ENCODE measurements around the gene ITIH3. TPM values are rescaled to one million over a fixed set of nuclear protein-coding genes. Genes with fewer than 3 reads are reported as not detected.

ITIH3 gene
- polyA plus RNA-seq, 1 of the 3 experiments (the other 2 are of a cell fraction) = 4.3 TPM

DNA sequence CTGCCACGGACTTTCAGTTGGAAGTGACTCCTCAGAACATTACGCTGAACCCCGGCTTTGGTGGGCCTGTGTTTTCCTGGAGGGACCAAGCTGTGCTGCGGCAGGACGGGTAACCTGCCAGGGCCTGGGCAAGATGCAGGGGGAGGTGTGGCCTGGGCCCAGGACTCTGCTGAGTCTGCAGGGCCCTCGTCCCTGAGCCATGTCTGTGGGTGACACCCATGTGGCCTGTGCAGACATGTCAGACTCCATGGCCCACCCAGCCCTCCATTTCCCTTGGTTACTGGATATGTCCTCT lies 4.9 kb upstream of the ITIH3 start:
- POLR2A ChIA-PET = no interaction called here
- H3K36me3 ChIP-seq (replicated peaks in 1 of 2; ENCODE audit: control insufficient read depth in 1 of 2, insufficient read depth in 2 of 2, low read length in 1 of 2) = no peaks in the 10 kb centered on the region
- CTCF ChIA-PET = interaction anchor here (1.9 kb wide), 1 partner anchor 10 kb away, joined by 5 read pairs; no protein-coding TSS in a partner anchor
- H3K4me1 ChIP-seq (ENCODE audit: control insufficient read depth in 1 of 2, insufficient read depth in 2 of 2, low read depth in 1 of 2, low read length in 1 of 2) = peaks cover 0 to 3% of the 10 kb centered on the region in 2 experiments; a peak in 1 of 4 replicates
- no peaks in the 10 kb centered on the region for H4K20me1 ChIP-seq (ENCODE audit: insufficient read depth)
- H3K9ac ChIP-seq = no peak overlapping the region
- no peaks in the 10 kb centered on the region for H3K9me3 ChIP-seq
- H2AFZ ChIP-seq (ENCODE audit: low read depth) = no peak overlapping the region
- no peak for DNase-seq
- no peak overlapping the region for H3K4me2 ChIP-seq
- no peaks in the 10 kb centered on the region for H3K79me2 ChIP-seq (ENCODE audit: insufficient read depth)
- no peaks in the 10 kb centered on the region for H3K27me3 ChIP-seq (ENCODE audit: insufficient read depth)
- no peaks in the 10 kb centered on the region for H3K9me2 ChIP-seq
- no peaks in the 10 kb centered on the region for H3F3A ChIP-seq (replicated peaks; ENCODE audit: insufficient read depth)
- no peak overlapping the region for H3K4me3 ChIP-seq (ENCODE audit: low read depth in 2 of 2, low read length in 1 of 2)
- TF ChIP-seq, protein P1, sequence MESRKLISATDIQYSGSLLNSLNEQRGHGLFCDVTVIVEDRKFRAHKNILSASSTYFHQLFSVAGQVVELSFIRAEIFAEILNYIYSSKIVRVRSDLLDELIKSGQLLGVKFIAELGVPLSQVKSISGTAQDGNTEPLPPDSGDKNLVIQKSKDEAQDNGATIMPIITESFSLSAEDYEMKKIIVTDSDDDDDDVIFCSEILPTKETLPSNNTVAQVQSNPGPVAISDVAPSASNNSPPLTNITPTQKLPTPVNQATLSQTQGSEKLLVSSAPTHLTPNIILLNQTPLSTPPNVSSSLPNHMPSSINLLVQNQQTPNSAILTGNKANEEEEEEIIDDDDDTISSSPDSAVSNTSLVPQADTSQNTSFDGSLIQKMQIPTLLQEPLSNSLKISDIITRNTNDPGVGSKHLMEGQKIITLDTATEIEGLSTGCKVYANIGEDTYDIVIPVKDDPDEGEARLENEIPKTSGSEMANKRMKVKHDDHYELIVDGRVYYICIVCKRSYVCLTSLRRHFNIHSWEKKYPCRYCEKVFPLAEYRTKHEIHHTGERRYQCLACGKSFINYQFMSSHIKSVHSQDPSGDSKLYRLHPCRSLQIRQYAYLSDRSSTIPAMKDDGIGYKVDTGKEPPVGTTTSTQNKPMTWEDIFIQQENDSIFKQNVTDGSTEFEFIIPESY (IDR thresholded peaks at IDR 0.05; ENCODE audit: borderline replicate concordance, low read depth) = no peak
- TF ChIP-seq, protein P2, sequence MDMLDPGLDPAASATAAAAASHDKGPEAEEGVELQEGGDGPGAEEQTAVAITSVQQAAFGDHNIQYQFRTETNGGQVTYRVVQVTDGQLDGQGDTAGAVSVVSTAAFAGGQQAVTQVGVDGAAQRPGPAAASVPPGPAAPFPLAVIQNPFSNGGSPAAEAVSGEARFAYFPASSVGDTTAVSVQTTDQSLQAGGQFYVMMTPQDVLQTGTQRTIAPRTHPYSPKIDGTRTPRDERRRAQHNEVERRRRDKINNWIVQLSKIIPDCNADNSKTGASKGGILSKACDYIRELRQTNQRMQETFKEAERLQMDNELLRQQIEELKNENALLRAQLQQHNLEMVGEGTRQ (IDR thresholded peaks at IDR 0.05; ENCODE audit: borderline replicate concordance, low read depth, low read length) = no peak
- H3K27ac ChIP-seq (ENCODE audit: low read depth in 2 of 2, low read length in 1 of 2) = no peak overlapping the region
- WGBS (ENCODE audit: low lambda C conversion rate) = 82% methylated on average over 4 of the region's 6 CpGs

DNA sequence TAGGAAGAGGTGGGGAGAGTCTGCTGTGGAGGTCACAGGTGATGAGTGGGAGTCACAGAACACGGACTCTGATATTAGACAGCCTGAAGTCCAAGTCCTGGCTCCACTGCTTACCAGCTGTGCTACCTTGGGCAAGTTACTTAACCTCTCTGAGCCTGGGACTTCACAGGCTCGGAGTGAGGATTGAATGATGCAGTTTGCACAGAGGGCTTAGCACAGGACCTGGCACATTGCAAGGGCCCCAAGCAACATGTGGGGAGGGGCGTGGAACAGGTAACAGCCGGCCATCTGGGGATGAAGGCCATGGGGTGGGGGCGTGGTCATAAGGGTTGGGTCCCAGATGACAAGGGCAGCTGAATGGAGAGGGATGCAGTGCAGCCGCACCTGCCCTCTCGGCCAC lies 4.3 kb upstream of the ITIH3 start:
- H3K36me3 ChIP-seq (replicated peaks in 1 of 2; ENCODE audit: control insufficient read depth in 1 of 2, insufficient read depth in 2 of 2, low read length in 1 of 2) = no peaks in the 10 kb centered on the region
- no peak overlapping the region for H3K27ac ChIP-seq (ENCODE audit: low read depth in 2 of 2, low read length in 1 of 2)
- 54% methylated on average over 5 of the region's 7 CpGs for WGBS (ENCODE audit: low lambda C conversion rate)
- CTCF ChIA-PET = interaction anchor here (1.2 to 1.9 kb wide), 2 partner anchors 9 to 21 kb away, joined by 4 to 5 read pairs; no protein-coding TSS in a partner anchor
- no peak for DNase-seq
- POLR2A ChIA-PET = no interaction called here
- no peaks in the 10 kb centered on the region for H3K9me3 ChIP-seq
- H3K9ac ChIP-seq = no peak overlapping the region
- no peaks in the 10 kb centered on the region for H4K20me1 ChIP-seq (ENCODE audit: insufficient read depth)
- no peak overlapping the region for H3K4me2 ChIP-seq
- H3K4me1 ChIP-seq (ENCODE audit: control insufficient read depth in 1 of 2, insufficient read depth in 2 of 2, low read depth in 1 of 2, low read length in 1 of 2) = peaks cover 0 to 3% of the 10 kb centered on the region in 2 experiments; a peak in 1 of 4 replicates
- no peaks in the 10 kb centered on the region for H3K27me3 ChIP-seq (ENCODE audit: insufficient read depth)
- no peaks in the 10 kb centered on the region for H3K9me2 ChIP-seq
- no peak overlapping the region for H2AFZ ChIP-seq (ENCODE audit: low read depth)
- no peaks in the 10 kb centered on the region for H3F3A ChIP-seq (replicated peaks; ENCODE audit: insufficient read depth)
- no peak overlapping the region for H3K4me3 ChIP-seq (ENCODE audit: low read depth in 2 of 2, low read length in 1 of 2)
- no peaks in the 10 kb centered on the region for H3K79me2 ChIP-seq (ENCODE audit: insufficient read depth)
- TF ChIP-seq RAD21 (IDR thresholded peaks at IDR 0.05; ENCODE audit: low read length) (no peak), JUND (IDR thresholded peaks at IDR 0.05) (no peak), MEF2A (IDR thresholded peaks at IDR 0.05; ENCODE audit: borderline replicate concordance, low read depth) (no peak), YY1 (IDR thresholded peaks at IDR 0.05; ENCODE audit: low read depth) (no peak), POLR2AphosphoS5 (IDR thresholded peaks at IDR 0.05; ENCODE audit: low read depth, low read length) (no peak), GATA2 (CRISPR knock-in tag; IDR thresholded peaks at IDR 0.05) (no peak), EZH2phosphoT487 (IDR thresholded peaks at IDR 0.05; ENCODE audit: borderline replicate concordance, low read depth) (no peak), MXI1 (IDR thresholded peaks at IDR 0.05; ENCODE audit: low read depth, low read length) (no peak), SIN3A (IDR thresholded peaks at IDR 0.05; ENCODE audit: borderline replicate concordance, low read depth, low read length) (no peak), TEAD4 (IDR thresholded peaks at IDR 0.05; ENCODE audit: borderline replicate concordance, insufficient read depth) (no peak)
- TF ChIP-seq, protein P3, sequence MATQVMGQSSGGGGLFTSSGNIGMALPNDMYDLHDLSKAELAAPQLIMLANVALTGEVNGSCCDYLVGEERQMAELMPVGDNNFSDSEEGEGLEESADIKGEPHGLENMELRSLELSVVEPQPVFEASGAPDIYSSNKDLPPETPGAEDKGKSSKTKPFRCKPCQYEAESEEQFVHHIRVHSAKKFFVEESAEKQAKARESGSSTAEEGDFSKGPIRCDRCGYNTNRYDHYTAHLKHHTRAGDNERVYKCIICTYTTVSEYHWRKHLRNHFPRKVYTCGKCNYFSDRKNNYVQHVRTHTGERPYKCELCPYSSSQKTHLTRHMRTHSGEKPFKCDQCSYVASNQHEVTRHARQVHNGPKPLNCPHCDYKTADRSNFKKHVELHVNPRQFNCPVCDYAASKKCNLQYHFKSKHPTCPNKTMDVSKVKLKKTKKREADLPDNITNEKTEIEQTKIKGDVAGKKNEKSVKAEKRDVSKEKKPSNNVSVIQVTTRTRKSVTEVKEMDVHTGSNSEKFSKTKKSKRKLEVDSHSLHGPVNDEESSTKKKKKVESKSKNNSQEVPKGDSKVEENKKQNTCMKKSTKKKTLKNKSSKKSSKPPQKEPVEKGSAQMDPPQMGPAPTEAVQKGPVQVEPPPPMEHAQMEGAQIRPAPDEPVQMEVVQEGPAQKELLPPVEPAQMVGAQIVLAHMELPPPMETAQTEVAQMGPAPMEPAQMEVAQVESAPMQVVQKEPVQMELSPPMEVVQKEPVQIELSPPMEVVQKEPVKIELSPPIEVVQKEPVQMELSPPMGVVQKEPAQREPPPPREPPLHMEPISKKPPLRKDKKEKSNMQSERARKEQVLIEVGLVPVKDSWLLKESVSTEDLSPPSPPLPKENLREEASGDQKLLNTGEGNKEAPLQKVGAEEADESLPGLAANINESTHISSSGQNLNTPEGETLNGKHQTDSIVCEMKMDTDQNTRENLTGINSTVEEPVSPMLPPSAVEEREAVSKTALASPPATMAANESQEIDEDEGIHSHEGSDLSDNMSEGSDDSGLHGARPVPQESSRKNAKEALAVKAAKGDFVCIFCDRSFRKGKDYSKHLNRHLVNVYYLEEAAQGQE (IDR thresholded peaks at IDR 0.05; ENCODE audit: low read depth, low read length) = no peak
- TF ChIP-seq, protein P4, sequence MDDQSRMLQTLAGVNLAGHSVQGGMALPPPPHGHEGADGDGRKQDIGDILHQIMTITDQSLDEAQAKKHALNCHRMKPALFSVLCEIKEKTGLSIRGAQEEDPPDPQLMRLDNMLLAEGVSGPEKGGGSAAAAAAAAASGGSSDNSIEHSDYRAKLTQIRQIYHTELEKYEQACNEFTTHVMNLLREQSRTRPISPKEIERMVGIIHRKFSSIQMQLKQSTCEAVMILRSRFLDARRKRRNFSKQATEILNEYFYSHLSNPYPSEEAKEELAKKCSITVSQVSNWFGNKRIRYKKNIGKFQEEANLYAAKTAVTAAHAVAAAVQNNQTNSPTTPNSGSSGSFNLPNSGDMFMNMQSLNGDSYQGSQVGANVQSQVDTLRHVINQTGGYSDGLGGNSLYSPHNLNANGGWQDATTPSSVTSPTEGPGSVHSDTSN (IDR thresholded peaks at IDR 0.05) = no peak
- TF ChIP-seq, protein P5, sequence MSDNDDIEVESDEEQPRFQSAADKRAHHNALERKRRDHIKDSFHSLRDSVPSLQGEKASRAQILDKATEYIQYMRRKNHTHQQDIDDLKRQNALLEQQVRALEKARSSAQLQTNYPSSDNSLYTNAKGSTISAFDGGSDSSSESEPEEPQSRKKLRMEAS (IDR thresholded peaks at IDR 0.05; ENCODE audit: low read depth) = no peak
- TF ChIP-seq, protein P6, sequence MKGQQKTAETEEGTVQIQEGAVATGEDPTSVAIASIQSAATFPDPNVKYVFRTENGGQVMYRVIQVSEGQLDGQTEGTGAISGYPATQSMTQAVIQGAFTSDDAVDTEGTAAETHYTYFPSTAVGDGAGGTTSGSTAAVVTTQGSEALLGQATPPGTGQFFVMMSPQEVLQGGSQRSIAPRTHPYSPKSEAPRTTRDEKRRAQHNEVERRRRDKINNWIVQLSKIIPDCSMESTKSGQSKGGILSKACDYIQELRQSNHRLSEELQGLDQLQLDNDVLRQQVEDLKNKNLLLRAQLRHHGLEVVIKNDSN (IDR thresholded peaks at IDR 0.05; ENCODE audit: borderline replicate concordance, low read depth) = no peak
- TF ChIP-seq, protein P7, sequence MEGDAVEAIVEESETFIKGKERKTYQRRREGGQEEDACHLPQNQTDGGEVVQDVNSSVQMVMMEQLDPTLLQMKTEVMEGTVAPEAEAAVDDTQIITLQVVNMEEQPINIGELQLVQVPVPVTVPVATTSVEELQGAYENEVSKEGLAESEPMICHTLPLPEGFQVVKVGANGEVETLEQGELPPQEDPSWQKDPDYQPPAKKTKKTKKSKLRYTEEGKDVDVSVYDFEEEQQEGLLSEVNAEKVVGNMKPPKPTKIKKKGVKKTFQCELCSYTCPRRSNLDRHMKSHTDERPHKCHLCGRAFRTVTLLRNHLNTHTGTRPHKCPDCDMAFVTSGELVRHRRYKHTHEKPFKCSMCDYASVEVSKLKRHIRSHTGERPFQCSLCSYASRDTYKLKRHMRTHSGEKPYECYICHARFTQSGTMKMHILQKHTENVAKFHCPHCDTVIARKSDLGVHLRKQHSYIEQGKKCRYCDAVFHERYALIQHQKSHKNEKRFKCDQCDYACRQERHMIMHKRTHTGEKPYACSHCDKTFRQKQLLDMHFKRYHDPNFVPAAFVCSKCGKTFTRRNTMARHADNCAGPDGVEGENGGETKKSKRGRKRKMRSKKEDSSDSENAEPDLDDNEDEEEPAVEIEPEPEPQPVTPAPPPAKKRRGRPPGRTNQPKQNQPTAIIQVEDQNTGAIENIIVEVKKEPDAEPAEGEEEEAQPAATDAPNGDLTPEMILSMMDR (IDR thresholded peaks at IDR 0.05) = no peak
